VCaP (cell line): ENCODE results near the gene ZNF222.
A peak's percentile ranks its signal among the peaks of the same experiment; 100 is the strongest.

ENCODE experiments used
- H3K27ac ChIP-seq: fragments of 450-650 bp; 2 replicates; pipeline ENCODE4 v1.5.1; 2017
- CTCF ChIP-seq: fragments of 450-650 bp; conservative IDR thresholded peaks from 2 replicates; pipeline ENCODE4 v1.5.1; 2017; ENCODE audit warnings: mild to moderate bottlenecking, moderate library complexity

Gene ZNF222

GRCh38 chr19:44059229-44059628 is 34.0 kb downstream of the ZNF222 start:
- no peak overlapping the region for H3K27ac ChIP-seq

GRCh38 chr19:44061038-44061437 is 35.9 kb downstream of the ZNF222 start:
- no peak for TF ChIP-seq CTCF
- H3K27ac ChIP-seq: no peak overlapping the region

More at GRCh38 chr19:44059229-44059628, 34.0 kb downstream of the ZNF222 start:
- TF ChIP-seq CTCF: no peak

GRCh38 chr19:44066305-44066704 is 41.1 kb downstream of the ZNF222 start:
- H3K27ac ChIP-seq: no peak overlapping the region
- no peak for TF ChIP-seq CTCF

- H3K27ac ChIP-seq: no peak overlapping the region
- TF ChIP-seq CTCF: no peak
Observed at GRCh38 chr19:44069415-44069814, 44.2 kb downstream of the ZNF222 start.

- H3K27ac ChIP-seq: peak within 1 kb of the TSS; percentile 73
- TF ChIP-seq CTCF: no peak
Observed at GRCh38 chr19:44071824-44072542, 46.8 kb downstream of the ZNF222 start, which contains the start of gene ZNF284. Gene ZNF284 (plus strand): TSS chr19:44072159. CDS start chr19:44076390, 4,231 bp downstream.

GRCh38 chr19:44072543-44073401 is 47.6 kb downstream of the ZNF222 start:
- H3K27ac ChIP-seq: peak overlapping the region; percentile 73
- peak; percentile 26 for TF ChIP-seq CTCF

- no peak overlapping the region for H3K27ac ChIP-seq
- no peak for TF ChIP-seq CTCF
Observed at GRCh38 chr19:44076325-44076724, 51.1 kb downstream of the ZNF222 start.
